ENCODE results near the gene MINDY3.

DNA sequence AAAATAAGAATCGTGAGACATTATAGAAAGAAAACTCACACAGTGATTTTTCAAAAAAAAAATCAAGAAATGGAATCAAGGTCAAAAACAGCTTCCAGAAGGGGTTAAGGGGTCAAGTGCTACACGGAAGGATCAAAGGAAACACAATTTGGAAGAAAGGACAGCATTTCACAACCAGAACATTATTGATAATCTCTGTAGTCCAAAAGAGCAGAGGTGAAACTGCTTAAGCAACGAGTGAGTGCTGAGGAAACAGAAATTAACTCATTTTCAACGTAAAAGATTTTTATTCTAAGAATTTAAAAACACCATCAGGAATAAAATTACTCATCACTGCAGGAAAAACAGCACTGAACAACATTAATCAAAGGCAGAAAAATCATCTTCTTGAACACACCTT, 23.5 kb downstream of the MINDY3 start:
- TF ChIP-seq CTCF (IDR thresholded peaks at IDR 0.05) (no peak), EZH2 (IDR thresholded peaks at IDR 0.05; ENCODE audit: borderline replicate concordance, insufficient read depth, low read depth, low read length, poor library complexity, severe bottlenecking) (no peak)
